ENCODE data around the gene CATSPERE.

DNA sequence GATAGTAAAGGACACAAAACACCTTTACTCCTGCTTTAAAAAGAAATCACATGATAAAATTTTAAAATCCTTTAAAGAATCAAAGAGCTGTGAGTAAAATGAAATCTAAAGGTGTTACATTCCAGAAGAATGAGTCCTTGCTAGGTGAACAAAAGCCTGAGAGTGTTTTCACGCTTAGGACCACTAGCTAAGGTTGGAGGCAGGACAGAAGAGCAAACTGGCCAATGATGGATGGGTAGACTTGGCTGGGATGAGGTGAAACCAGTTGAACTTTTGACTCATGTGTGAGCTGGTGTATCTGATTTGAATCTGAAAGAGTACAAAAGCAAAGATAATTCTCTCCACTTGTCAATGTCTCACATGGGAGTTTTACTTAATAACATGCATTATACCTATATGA lies 35.1 kb downstream of the CATSPERE start:
- TF ChIP-seq, protein P1, sequence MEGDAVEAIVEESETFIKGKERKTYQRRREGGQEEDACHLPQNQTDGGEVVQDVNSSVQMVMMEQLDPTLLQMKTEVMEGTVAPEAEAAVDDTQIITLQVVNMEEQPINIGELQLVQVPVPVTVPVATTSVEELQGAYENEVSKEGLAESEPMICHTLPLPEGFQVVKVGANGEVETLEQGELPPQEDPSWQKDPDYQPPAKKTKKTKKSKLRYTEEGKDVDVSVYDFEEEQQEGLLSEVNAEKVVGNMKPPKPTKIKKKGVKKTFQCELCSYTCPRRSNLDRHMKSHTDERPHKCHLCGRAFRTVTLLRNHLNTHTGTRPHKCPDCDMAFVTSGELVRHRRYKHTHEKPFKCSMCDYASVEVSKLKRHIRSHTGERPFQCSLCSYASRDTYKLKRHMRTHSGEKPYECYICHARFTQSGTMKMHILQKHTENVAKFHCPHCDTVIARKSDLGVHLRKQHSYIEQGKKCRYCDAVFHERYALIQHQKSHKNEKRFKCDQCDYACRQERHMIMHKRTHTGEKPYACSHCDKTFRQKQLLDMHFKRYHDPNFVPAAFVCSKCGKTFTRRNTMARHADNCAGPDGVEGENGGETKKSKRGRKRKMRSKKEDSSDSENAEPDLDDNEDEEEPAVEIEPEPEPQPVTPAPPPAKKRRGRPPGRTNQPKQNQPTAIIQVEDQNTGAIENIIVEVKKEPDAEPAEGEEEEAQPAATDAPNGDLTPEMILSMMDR (IDR thresholded peaks at IDR 0.05 in 8 of 11, conservative IDR thresholded peaks at IDR 0.05 in 3 of 11) = no peak
- no peak for TF ChIP-seq POLR2AphosphoS5 (IDR thresholded peaks at IDR 0.05)
